NB4 (cell line): ENCODE results near the gene THRAP3.

Experiments used
- MAX ChIP-seq: IDR thresholded peaks from 2 replicates; pipeline ENCODE4 v1.6.1; 2011; ENCODE audit warnings: low read depth, low read length
- MYC ChIP-seq: IDR thresholded peaks from 2 replicates; pipeline ENCODE4 v1.6.1; 2011; ENCODE audit warnings: low read depth, low read length
- POLR2A ChIP-seq: IDR thresholded peaks from 2 replicates; pipeline ENCODE4 v1.6.1; 2011; ENCODE audit warnings: mild to moderate bottlenecking; ENCODE audit not compliant: insufficient read length; ENCODE audit errors: extremely low read depth
- TF ChIP-seq, protein P1 (sequence below): IDR thresholded peaks from one replicate; pipeline ENCODE4 v1.5.1; 2012; ENCODE audit warnings: low read depth, low read length

GRCh38 chr1:36217670-36218069 is 6.6 kb upstream of the THRAP3 start:
- TF ChIP-seq, protein P1, sequence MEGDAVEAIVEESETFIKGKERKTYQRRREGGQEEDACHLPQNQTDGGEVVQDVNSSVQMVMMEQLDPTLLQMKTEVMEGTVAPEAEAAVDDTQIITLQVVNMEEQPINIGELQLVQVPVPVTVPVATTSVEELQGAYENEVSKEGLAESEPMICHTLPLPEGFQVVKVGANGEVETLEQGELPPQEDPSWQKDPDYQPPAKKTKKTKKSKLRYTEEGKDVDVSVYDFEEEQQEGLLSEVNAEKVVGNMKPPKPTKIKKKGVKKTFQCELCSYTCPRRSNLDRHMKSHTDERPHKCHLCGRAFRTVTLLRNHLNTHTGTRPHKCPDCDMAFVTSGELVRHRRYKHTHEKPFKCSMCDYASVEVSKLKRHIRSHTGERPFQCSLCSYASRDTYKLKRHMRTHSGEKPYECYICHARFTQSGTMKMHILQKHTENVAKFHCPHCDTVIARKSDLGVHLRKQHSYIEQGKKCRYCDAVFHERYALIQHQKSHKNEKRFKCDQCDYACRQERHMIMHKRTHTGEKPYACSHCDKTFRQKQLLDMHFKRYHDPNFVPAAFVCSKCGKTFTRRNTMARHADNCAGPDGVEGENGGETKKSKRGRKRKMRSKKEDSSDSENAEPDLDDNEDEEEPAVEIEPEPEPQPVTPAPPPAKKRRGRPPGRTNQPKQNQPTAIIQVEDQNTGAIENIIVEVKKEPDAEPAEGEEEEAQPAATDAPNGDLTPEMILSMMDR, result no peak
- TF ChIP-seq POLR2A, result no peak
- no peak for TF ChIP-seq MAX
- TF ChIP-seq MYC, result no peak
